ENCODE results near the gene ADGRB2. TPM values are rescaled to one million over a fixed set of nuclear protein-coding genes. Genes with fewer than 3 reads are reported as not detected.
A peak's percentile ranks its signal among the peaks of the same experiment; 100 is the strongest.

Gene ADGRB2
- polyA plus RNA-seq, 3 donors: not detected

DNA sequence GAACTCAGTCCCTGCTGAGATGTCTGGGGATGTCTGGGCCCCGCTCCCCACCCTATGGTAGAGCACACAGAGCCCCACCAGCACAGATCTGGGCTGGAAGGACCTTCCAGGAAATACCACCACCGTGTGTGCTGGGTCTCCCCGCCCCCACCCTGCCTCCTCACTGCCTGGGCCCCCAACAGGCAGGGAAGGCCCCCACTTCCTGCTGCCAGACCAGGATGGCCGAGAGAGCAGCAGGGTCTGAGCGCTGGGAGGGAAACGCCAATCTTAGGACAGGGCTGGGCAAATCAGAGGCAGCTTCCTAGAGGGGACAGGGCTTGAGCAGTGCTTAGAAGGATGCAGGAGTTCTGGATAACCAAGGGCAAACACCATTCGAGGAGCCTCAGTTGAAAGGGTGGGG lies 11.9 kb downstream of the ADGRB2 start:
- peaks cover 13% of the 10 kb centered on the region for H3K4me1 Mint-ChIP-seq
- no peak overlapping the region for H3K9ac ChIP-seq (ENCODE audit: insufficient read depth, low read length, poor library complexity, severe bottlenecking)
- peaks cover 0 to 2% (median 0%) of the 10 kb centered on the region in 7 donors for H3K9me3 Mint-ChIP-seq
- intact Hi-C loops (cut with micrococcal nuclease): no loop called here
- H3K27ac Mint-ChIP-seq: peak overlapping the region in 1 of 7 donors; percentile 43
- H3K9me3 ChIP-seq (replicated peaks in 1 of 2; ENCODE audit: control insufficient read depth in 1 of 2, insufficient read depth in 1 of 2, low read length in 2 of 2): no peaks in the 10 kb centered on the region
- TF ChIP-seq, protein P1, sequence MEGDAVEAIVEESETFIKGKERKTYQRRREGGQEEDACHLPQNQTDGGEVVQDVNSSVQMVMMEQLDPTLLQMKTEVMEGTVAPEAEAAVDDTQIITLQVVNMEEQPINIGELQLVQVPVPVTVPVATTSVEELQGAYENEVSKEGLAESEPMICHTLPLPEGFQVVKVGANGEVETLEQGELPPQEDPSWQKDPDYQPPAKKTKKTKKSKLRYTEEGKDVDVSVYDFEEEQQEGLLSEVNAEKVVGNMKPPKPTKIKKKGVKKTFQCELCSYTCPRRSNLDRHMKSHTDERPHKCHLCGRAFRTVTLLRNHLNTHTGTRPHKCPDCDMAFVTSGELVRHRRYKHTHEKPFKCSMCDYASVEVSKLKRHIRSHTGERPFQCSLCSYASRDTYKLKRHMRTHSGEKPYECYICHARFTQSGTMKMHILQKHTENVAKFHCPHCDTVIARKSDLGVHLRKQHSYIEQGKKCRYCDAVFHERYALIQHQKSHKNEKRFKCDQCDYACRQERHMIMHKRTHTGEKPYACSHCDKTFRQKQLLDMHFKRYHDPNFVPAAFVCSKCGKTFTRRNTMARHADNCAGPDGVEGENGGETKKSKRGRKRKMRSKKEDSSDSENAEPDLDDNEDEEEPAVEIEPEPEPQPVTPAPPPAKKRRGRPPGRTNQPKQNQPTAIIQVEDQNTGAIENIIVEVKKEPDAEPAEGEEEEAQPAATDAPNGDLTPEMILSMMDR (IDR thresholded peaks at IDR 0.05): no peak
- H3K27ac ChIP-seq (ENCODE audit: low read depth in 1 of 2, low read length in 2 of 2): no peak overlapping the region
- H3K4me1 ChIP-seq (ENCODE audit: control insufficient read depth in 1 of 2, insufficient read depth in 2 of 2, low read length in 2 of 2): peaks cover 5 to 11% of the 10 kb centered on the region in 2 donors
- peaks cover 0 to 21% of the 10 kb centered on the region in 2 donors for H3K27me3 ChIP-seq (ENCODE audit: control insufficient read depth in 2 of 2, insufficient read depth in 2 of 2, low read length in 2 of 2)
- WGBS (ENCODE audit: insufficient coverage): 20% methylated on average over 5 of the region's 7 CpGs
- no peak overlapping the region for H3K4me3 ChIP-seq (replicated peaks in 1 of 3; ENCODE audit: low read depth in 2 of 3, low read length in 3 of 3)
- no peak for DNase-seq
- H3K27me3 Mint-ChIP-seq (ENCODE audit: low read depth in 3 of 3): peaks cover 16 to 35% (median 32%) of the 10 kb centered on the region in 3 donors
- no peaks in the 10 kb centered on the region for H3K79me2 ChIP-seq (ENCODE audit: insufficient read depth, low read length)
- no peak overlapping the region for H2AFZ ChIP-seq (ENCODE audit: insufficient read depth, low read depth, low read length, poor library complexity, severe bottlenecking)
- H3K4me3 Mint-ChIP-seq: no peak overlapping the region
- H3K36me3 Mint-ChIP-seq: no peaks in the 10 kb centered on the region
- no peaks in the 10 kb centered on the region for H4K20me1 ChIP-seq (ENCODE audit: insufficient read depth, low read length)
- H3K4me2 ChIP-seq (replicated peaks; ENCODE audit: extremely low read depth, low read length, poor library complexity, severe bottlenecking): no peak overlapping the region
- H3K36me3 ChIP-seq (replicated peaks in 1 of 2; ENCODE audit: control insufficient read depth in 1 of 2, insufficient read depth in 2 of 2, low read length in 2 of 2): no peaks in the 10 kb centered on the region

DNA sequence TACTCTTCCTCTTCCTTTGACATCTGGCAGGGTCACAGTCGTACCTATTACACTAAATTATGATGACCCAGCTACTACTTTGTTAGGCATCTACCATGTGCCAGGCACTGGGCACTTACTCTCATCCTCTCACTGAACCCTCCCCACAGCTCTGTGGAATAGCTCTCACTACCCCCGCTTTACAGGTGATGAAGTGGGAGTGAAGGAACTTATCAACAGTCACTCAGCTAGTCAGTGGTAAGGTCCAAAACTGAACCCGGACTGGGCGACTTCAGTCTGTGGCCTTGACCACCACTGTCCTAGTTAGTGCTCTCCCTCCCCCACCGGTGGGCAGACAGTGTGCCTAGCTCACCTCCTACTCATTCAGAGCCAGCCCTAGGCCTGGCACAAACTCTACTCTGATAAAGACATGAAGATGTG lies 12.3 kb downstream of the ADGRB2 start:
- no peaks in the 10 kb centered on the region for H4K20me1 ChIP-seq (ENCODE audit: insufficient read depth, low read length)
- H3K27me3 Mint-ChIP-seq (ENCODE audit: low read depth in 3 of 3): peaks cover 18 to 36% (median 35%) of the 10 kb centered on the region in 3 donors
- H3K4me2 ChIP-seq (replicated peaks; ENCODE audit: extremely low read depth, low read length, poor library complexity, severe bottlenecking): no peak overlapping the region
- no peak overlapping the region for H3K27ac ChIP-seq (ENCODE audit: low read depth in 1 of 2, low read length in 2 of 2)
- no peak overlapping the region for H2AFZ ChIP-seq (ENCODE audit: insufficient read depth, low read depth, low read length, poor library complexity, severe bottlenecking)
- DNase-seq: no peak
- H3K36me3 Mint-ChIP-seq: no peaks in the 10 kb centered on the region
- no peaks in the 10 kb centered on the region for H3K79me2 ChIP-seq (ENCODE audit: insufficient read depth, low read length)
- no peak overlapping the region for H3K9ac ChIP-seq (ENCODE audit: insufficient read depth, low read length, poor library complexity, severe bottlenecking)
- WGBS (ENCODE audit: insufficient coverage): 44% methylated on average over 1 of the region's 5 CpGs
- H3K27ac Mint-ChIP-seq: peak overlapping the region in 1 of 7 donors; percentile 43
- peaks cover 0 to 21% of the 10 kb centered on the region in 2 donors for H3K27me3 ChIP-seq (ENCODE audit: control insufficient read depth in 2 of 2, insufficient read depth in 2 of 2, low read length in 2 of 2)
- intact Hi-C loops (cut with micrococcal nuclease): no loop called here
- H3K9me3 ChIP-seq (replicated peaks in 1 of 2; ENCODE audit: control insufficient read depth in 1 of 2, insufficient read depth in 1 of 2, low read length in 2 of 2): no peaks in the 10 kb centered on the region
- H3K4me3 ChIP-seq (replicated peaks in 1 of 3; ENCODE audit: low read depth in 2 of 3, low read length in 3 of 3): no peak overlapping the region
- H3K4me3 Mint-ChIP-seq: peak overlapping the region in 1 of 2 donors; percentile 19
- H3K36me3 ChIP-seq (replicated peaks in 1 of 2; ENCODE audit: control insufficient read depth in 1 of 2, insufficient read depth in 2 of 2, low read length in 2 of 2): no peaks in the 10 kb centered on the region
- peaks cover 5 to 11% of the 10 kb centered on the region in 2 donors for H3K4me1 ChIP-seq (ENCODE audit: control insufficient read depth in 1 of 2, insufficient read depth in 2 of 2, low read length in 2 of 2)
- TF ChIP-seq, protein P1 (IDR thresholded peaks at IDR 0.05): no peak
- H3K4me1 Mint-ChIP-seq: peaks cover 14% of the 10 kb centered on the region
- peaks cover 0 to 2% (median 0%) of the 10 kb centered on the region in 7 donors for H3K9me3 Mint-ChIP-seq

All from CD14-positive monocyte (primary cell).